ENCODE results near the gene NFASC. TPM values are rescaled to one million over a fixed set of nuclear protein-coding genes. Genes with fewer than 3 reads are reported as not detected.

The NFASC gene
- total and polyA plus RNA-seq, 2 donors (not counting 3 experiments of a cell fraction or from before 2014, with no cell fraction given), result not detected

GRCh38 chr1:204909109-204909508 lies 38.4 kb downstream of the NFASC start:
- Histone ChIP-seq H3K4me1 (ENCODE audit: control insufficient read depth, extremely low read depth, insufficient read depth, low read length) (no peaks in the 10 kb centered on the region), H3K27me3 (ENCODE audit: control insufficient read depth in 2 of 2, insufficient read depth in 2 of 2, low read length in 2 of 2) (peaks cover 0 to 6% of the 10 kb centered on the region in 2 experiments), H4K20me1 (replicated peaks; ENCODE audit: control insufficient read depth, extremely low read depth, insufficient read depth, low read length) (no peaks in the 10 kb centered on the region), H3K4me2 (ENCODE audit: insufficient read depth, low read length) (no peak overlapping the region), H2AFZ (ENCODE audit: low read depth, low read length) (no peak overlapping the region), H3K79me2 (ENCODE audit: control insufficient read depth, insufficient read depth, low read length) (no peaks in the 10 kb centered on the region), H3K9ac (replicated peaks; ENCODE audit: extremely low read depth, insufficient read depth, low read length) (no peak overlapping the region), H3K9me1 (replicated peaks; ENCODE audit: control insufficient read depth, extremely low read depth, insufficient read depth, low read length) (no peaks in the 10 kb centered on the region), H3K9me3 (replicated peaks; ENCODE audit: control insufficient read depth, insufficient read depth, low read length) (no peaks in the 10 kb centered on the region), H3K36me3 (ENCODE audit: control insufficient read depth in 2 of 2, extremely low read depth in 1 of 2, insufficient read depth in 2 of 2, low read length in 2 of 2) (no peaks in the 10 kb centered on the region), H3K27ac (ENCODE audit: insufficient read depth, low read depth, low read length) (no peak overlapping the region), H3K4me3 (replicated peaks in 1 of 3; ENCODE audit: insufficient read depth in 1 of 3, low read depth in 1 of 3, low read length in 3 of 3) (no peak overlapping the region)
- POLR2A ChIA-PET, result no interaction called here
- intact Hi-C loops (cut with micrococcal nuclease), result no loop called here
- CTCF ChIA-PET, result interaction anchor here (1.5 kb wide), 1 partner anchor 153 kb away, joined by 3 read pairs; no protein-coding TSS in a partner anchor
- DNase-seq (ENCODE audit: low read depth, low spot score) (no peak), FAIRE-seq (no peak)
- BruUV-seq (replicated peaks), result no TSS peak
- TF ChIP-seq FOS (IDR thresholded peaks at IDR 0.05; ENCODE audit: borderline replicate concordance, insufficient read depth, low read length), result no peak
- TF ChIP-seq GATA2 (IDR thresholded peaks at IDR 0.05; ENCODE audit: insufficient read depth, insufficient read length, low read depth, low read length), result no peak
- no peak for TF ChIP-seq EZH2 (IDR thresholded peaks at IDR 0.05; ENCODE audit: borderline replicate concordance, low read depth, low read length, severe bottlenecking)
- dilution Hi-C loops (cut with MboI; ENCODE audit: extremely low pct_ligation_motif_present, low sequenced_read_pairs), result no loop called here

- H3K27ac ChIP-seq (ENCODE audit: insufficient read depth, low read depth, low read length), result no peak overlapping the region
- no peak overlapping the region for H2AFZ ChIP-seq (ENCODE audit: low read depth, low read length)
- CTCF ChIA-PET, result no interaction called here
- no peaks in the 10 kb centered on the region for H3K9me1 ChIP-seq (replicated peaks; ENCODE audit: control insufficient read depth, extremely low read depth, insufficient read depth, low read length)
- no peaks in the 10 kb centered on the region for H3K36me3 ChIP-seq (ENCODE audit: control insufficient read depth in 2 of 2, extremely low read depth in 1 of 2, insufficient read depth in 2 of 2, low read length in 2 of 2)
- DNase-seq (ENCODE audit: low read depth, low spot score) (no peak), FAIRE-seq (no peak)
- H3K27me3 ChIP-seq (ENCODE audit: control insufficient read depth in 2 of 2, insufficient read depth in 2 of 2, low read length in 2 of 2), result no peaks in the 10 kb centered on the region
- no peak overlapping the region for H3K9ac ChIP-seq (replicated peaks; ENCODE audit: extremely low read depth, insufficient read depth, low read length)
- no peaks in the 10 kb centered on the region for H3K9me3 ChIP-seq (replicated peaks; ENCODE audit: control insufficient read depth, insufficient read depth, low read length)
- no peaks in the 10 kb centered on the region for H4K20me1 ChIP-seq (replicated peaks; ENCODE audit: control insufficient read depth, extremely low read depth, insufficient read depth, low read length)
- no peak overlapping the region for H3K4me2 ChIP-seq (ENCODE audit: insufficient read depth, low read length)
- no peaks in the 10 kb centered on the region for H3K4me1 ChIP-seq (ENCODE audit: control insufficient read depth, extremely low read depth, insufficient read depth, low read length)
- no peak overlapping the region for H3K4me3 ChIP-seq (replicated peaks in 1 of 3; ENCODE audit: insufficient read depth in 1 of 3, low read depth in 1 of 3, low read length in 3 of 3)
- POLR2A ChIA-PET, result no interaction called here
- dilution Hi-C loops (cut with MboI; ENCODE audit: extremely low pct_ligation_motif_present, low sequenced_read_pairs), result no loop called here
- TF ChIP-seq MAX (IDR thresholded peaks at IDR 0.05; ENCODE audit: insufficient read depth, insufficient read length), result no peak
- intact Hi-C loops (cut with micrococcal nuclease), result no loop called here
- no TSS peak for BruUV-seq (replicated peaks)
- no peaks in the 10 kb centered on the region for H3K79me2 ChIP-seq (ENCODE audit: control insufficient read depth, insufficient read depth, low read length)
These were observed 45.3 kb downstream of the NFASC start for GRCh38 chr1:204915861-204916495.
